AG04450 (cell line): ENCODE data around the gene CHD9NB. TPM values are rescaled to one million over a fixed set of nuclear protein-coding genes. Genes with fewer than 3 reads are reported as not detected.

Experiments used
- CTCF ChIA-PET: fragments of 300-600, 350-600 bp; formaldehyde crosslinking; extraction: SDS; loops from one replicate; lab custom pipeline; 2022; ENCODE audit warnings: antibody characterized with exemption, inconsistent platforms; lab: Charles Lee
- POLR2A ChIA-PET: fragments of 350-600 bp; formaldehyde crosslinking; extraction: SDS; loops from one replicate; lab custom pipeline; 2021; ENCODE audit warnings: antibody characterized with exemption, inconsistent platforms; lab: Yijun Ruan, JAX
- DNase-seq: peaks from one replicate; pipeline ENCODE4 v3.0.0-alpha.2; 2011; ENCODE audit warnings: low read depth, low spot score
- H3K27ac ChIP-seq: one replicate; pipeline ENCODE4 v1.5.1; 2012; ENCODE audit warnings: low read depth, low read length, control low read depth
- H3K27me3 ChIP-seq: one replicate; pipeline ENCODE4 v1.6.0; 2012; ENCODE audit warnings: low read length; ENCODE audit not compliant: control insufficient read depth, insufficient read depth
- H3K4me3 ChIP-seq: 2 replicates; pipeline ENCODE4 v1.5.1; 2011; ENCODE audit warnings: mild to moderate bottlenecking, low read depth, low read length, control low read depth
- H3K9me3 ChIP-seq: 2 replicates; pipeline ENCODE4 v1.5.1; 2012; ENCODE audit warnings: low read length; ENCODE audit not compliant: control insufficient read depth, insufficient read depth
- CTCF ChIP-seq: IDR thresholded peaks from 2 replicates; pipeline ENCODE4 v1.5.1; 2011; ENCODE audit warnings: low read depth, low read length, control low read depth, inconsistent platforms
- polyA plus RNA-seq: library from polyadenylated mRNA; depleted of rRNA; stranded (reverse); fragments of >200 nt; gene quantifications from 2 replicates; pipeline ENCODE4 v1.2.3, GENCODE V29; 2011

CHD9NB gene
- polyA plus RNA-seq, 1 experiment: 1.2 TPM

- DNase-seq: no peak
- Histone ChIP-seq H3K27me3 (no peaks in the 10 kb centered on the region), H3K9me3 (no peaks in the 10 kb centered on the region; the same call in 1 of the 2 replicates), H3K4me3 (no peak overlapping the region), H3K27ac (no peak overlapping the region)
- TF ChIP-seq CTCF: no peak
- ChIA-PET CTCF (interaction anchor here (0.6 to 4.6 kb wide), 3 partner anchors 71 to 102 kb away, joined by 3 to 36 read pairs (median 4); no protein-coding TSS in a partner anchor), POLR2A (no interaction called here)
These were observed 5.0 kb upstream of the CHD9NB start for GRCh38 chr16:53057658-53058057.

GRCh38 chr16:53056392-53056881, 3.7 kb upstream of the CHD9NB start:
- TF ChIP-seq CTCF: no peak
- H3K27ac ChIP-seq: no peak overlapping the region
- H3K9me3 ChIP-seq: no peaks in the 10 kb centered on the region; the same call in 1 of the 2 replicates
- no peak overlapping the region for H3K4me3 ChIP-seq
- no peaks in the 10 kb centered on the region for H3K27me3 ChIP-seq
- ChIA-PET POLR2A (interaction anchor here (1.3 to 1.9 kb wide), 2 partner anchors 73 to 152 kb away, joined by 4 to 13 read pairs; no protein-coding TSS in a partner anchor), CTCF (interaction anchor here (0.7 to 4.6 kb wide), 10 partner anchors 9 to 227 kb away, joined by 3 to 36 read pairs (median 10); no protein-coding TSS in a partner anchor)
- DNase-seq: no peak

GRCh38 chr16:53055541-53056391, 3.1 kb upstream of the CHD9NB start:
- H3K4me3 ChIP-seq: peak overlapping the region; percentile 87
- POLR2A ChIA-PET: interaction anchor here (0.7 to 1.9 kb wide), 5 partner anchors 43 to 208 kb away, joined by 3 to 13 read pairs (median 4); no protein-coding TSS in a partner anchor
- H3K27me3 ChIP-seq: no peaks in the 10 kb centered on the region
- H3K27ac ChIP-seq: peak overlapping the region; percentile 89
- H3K9me3 ChIP-seq: no peaks in the 10 kb centered on the region; the same call in 1 of the 2 replicates
- TF ChIP-seq CTCF: no peak
- CTCF ChIA-PET: interaction anchor here (0.6 to 4.6 kb wide), 26 partner anchors 10 to 228 kb away, joined by 3 to 36 read pairs (median 5); no protein-coding TSS in a partner anchor
- DNase-seq: peak; percentile 21

- DNase-seq: peak; percentile 55
- Histone ChIP-seq H3K27me3 (no peaks in the 10 kb centered on the region), H3K9me3 (no peaks in the 10 kb centered on the region; the same call in 1 of the 2 replicates), H3K4me3 (peak within 1 kb of the TSS; percentile 87), H3K27ac (peak within 1 kb of the TSS; percentile 89)
- peak; percentile 98 for TF ChIP-seq CTCF
- ChIA-PET CTCF (interaction anchor here (0.6 to 4.6 kb wide), 27 partner anchors 11 to 229 kb away, joined by 3 to 36 read pairs (median 5); no protein-coding TSS in a partner anchor), POLR2A (interaction anchor here (0.7 to 1.9 kb wide), 5 partner anchors 44 to 209 kb away, joined by 3 to 13 read pairs (median 4); no protein-coding TSS in a partner anchor)
These were observed 2.2 kb upstream of the CHD9NB start, which contains the start of gene CHD9 for GRCh38 chr16:53054670-53055485. Gene CHD9, plus strand, starts transcription at chr16:53054991. Its CDS starts 101,099 bp downstream, at chr16:53156090.
